H1 (cell line): Measurements from ENCODE around the gene GDNF. TPM values are rescaled to one million over a fixed set of nuclear protein-coding genes. Genes with fewer than 3 reads are reported as not detected.

Source experiments
- CEBPB ChIP-seq: IDR thresholded peaks from 2 replicates; pipeline ENCODE4 v1.6.1; 2012; ENCODE audit warnings: low read depth, low read length
- FOSL1 ChIP-seq: IDR thresholded peaks from 2 replicates; pipeline ENCODE4 v1.6.1; 2011; ENCODE audit warnings: mild to moderate bottlenecking, low read depth, low read length, moderate library complexity; ENCODE audit not compliant: insufficient read depth
- SUZ12 ChIP-seq: fragments of 200-600 bp; sonication (generic); IDR thresholded peaks from 2 replicates; pipeline ENCODE4 v1.6.1; 2012; ENCODE audit warnings: mild to moderate bottlenecking, inconsistent platforms, low read length, moderate library complexity, mixed read lengths
- polyA plus RNA-seq, 7 experiments: library from polyadenylated mRNA; depleted of rRNA in 3 of 7; stranded (reverse) in 5 of 7; unstranded in 2 of 7; fragments of >200 nt in 5 of 7; fragments of 200-250 nt in 2 of 7; gene quantifications; 1 replicate in 5 of 7; 2 replicates in 1 of 7; 4 replicates in 1 of 7; pipeline versions ENCODE4 v1.2.1 to v1.2.3, GENCODE V29; 2011 to 2013; ENCODE audit warnings: missing spikeins in 2 of 7, mixed read lengths in 2 of 7
- total RNA-seq: library from RNA; stranded (reverse); fragmentation: NEBNext Ultra II Directional; extraction: Animal tissue kit (Norgen Biotek cat#: 25700); gene quantifications from 2 replicates; pipeline ENCODE4 v1.2.1, GENCODE V29; 2021

GDNF gene
- total and polyA plus RNA-seq, 2 of the 8 experiments (the other 6 are each of a cell fraction or from before 2014, with no cell fraction given), result 0.15 to 2.0 TPM

DNA sequence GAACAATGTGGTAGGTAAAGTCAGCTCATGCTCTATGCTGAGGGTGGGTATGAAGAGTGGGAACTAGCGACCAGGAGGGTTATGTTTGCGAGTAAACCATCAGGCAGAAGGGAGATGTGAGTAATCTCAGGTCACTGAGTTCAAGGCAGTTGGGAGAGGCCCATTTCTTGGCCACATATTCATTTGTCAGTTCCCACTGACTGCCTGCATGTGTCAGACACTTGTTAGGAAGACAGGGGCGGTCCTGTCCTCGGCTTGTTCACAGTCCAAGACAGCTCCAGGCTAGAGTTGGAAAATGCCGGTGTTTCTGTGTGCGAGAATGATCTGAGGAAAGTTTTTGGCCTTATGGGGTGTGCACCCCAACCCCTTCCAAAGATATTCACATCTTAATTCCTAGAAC lies 48.6 kb upstream of the GDNF start (continued):
- TF ChIP-seq CEBPB (no peak), SUZ12 (no peak), FOSL1 (no peak)
- TF ChIP-seq, all 59 proteins: peak for 0
